Kidney tubule cell (primary cell): ENCODE results near the gene FGF7.
"Not testable (repeated sequence)": the region's sequence is repeated elsewhere in the genome, so short reads cannot be mapped to it uniquely, and the experiment has no call there.

Experiments used
- DNase-seq: peaks from one replicate; pipeline ENCODE4 v3.0.0-alpha.2; 2018; ENCODE audit warnings: low spot score

FGF7 gene

DNA sequence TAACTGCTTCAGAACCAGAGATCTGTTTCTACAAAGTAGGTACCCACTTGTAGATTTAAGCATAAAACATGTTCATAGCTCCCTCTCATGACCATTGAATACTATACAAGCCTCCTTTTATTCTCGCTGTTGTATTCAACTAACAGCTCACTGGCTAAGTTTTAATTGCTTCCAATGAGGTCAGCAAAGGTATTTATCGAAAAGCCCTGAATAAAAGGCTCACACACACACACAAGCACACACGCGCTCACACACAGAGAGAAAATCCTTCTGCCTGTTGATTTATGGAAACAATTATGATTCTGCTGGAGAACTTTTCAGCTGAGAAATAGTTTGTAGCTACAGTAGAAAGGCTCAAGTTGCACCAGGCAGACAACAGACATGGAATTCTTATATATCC lies at the start of gene FGF7:
FGF7 (plus strand) TSS at position 222 of the 400 bp plus-strand sequence. CDS start 1,056 bp downstream, outside the sequence.
- no peak for DNase-seq

GRCh38 chr15:49379996-49380395 lies 43.0 kb upstream of the FGF7 start:
- DNase-seq = no peak

DNA sequence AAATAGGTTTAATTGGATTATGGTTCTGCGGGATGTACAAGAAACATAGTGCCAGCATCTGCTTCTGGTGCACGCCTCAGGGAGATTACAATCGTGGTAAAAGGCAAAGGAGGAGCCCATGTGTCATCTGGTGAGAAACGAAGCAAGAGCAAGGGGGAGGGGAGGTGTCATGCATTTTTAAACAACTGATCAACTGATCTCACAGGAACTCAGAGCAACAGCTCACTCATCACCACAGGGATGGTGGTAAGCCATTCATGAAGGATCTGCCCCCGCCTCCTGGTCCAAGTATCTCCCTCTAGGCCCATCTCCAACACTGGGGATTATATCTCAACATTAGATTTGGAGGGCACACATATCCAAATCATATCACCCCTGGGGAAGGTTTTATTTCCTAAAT lies 42.1 kb upstream of the FGF7 start:
- DNase-seq = no peak

- DNase-seq = no peak
Measured at GRCh38 chr15:49382394-49382793, 40.6 kb upstream of the FGF7 start.

GRCh38 chr15:49383266-49383665 lies 39.8 kb upstream of the FGF7 start:
- DNase-seq = no peak

DNA sequence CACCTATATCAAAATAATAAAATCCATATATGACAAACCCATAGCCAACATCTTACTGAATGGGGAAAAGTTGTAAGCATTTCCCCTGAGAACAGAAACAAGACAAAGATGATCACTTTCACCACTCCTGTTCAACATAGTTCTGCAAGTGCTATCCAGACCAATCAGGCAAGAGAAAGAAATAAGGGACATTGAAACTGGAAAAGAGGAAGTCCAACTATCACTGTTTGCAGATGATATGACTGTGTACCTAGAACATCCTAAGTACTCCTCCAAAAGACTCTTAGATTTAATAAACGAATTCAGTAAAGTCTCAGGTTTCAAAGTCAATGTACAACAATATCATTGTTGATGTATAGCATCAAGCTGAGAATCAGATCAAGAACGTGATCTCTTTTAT lies 35.6 kb upstream of the FGF7 start:
- DNase-seq = no peak

GRCh38 chr15:49402515-49403296 lies 20.3 kb upstream of the FGF7 start:
- DNase-seq = not testable (repeated sequence)

GRCh38 chr15:49406352-49407118 lies 16.5 kb upstream of the FGF7 start:
- no peak for DNase-seq

DNA sequence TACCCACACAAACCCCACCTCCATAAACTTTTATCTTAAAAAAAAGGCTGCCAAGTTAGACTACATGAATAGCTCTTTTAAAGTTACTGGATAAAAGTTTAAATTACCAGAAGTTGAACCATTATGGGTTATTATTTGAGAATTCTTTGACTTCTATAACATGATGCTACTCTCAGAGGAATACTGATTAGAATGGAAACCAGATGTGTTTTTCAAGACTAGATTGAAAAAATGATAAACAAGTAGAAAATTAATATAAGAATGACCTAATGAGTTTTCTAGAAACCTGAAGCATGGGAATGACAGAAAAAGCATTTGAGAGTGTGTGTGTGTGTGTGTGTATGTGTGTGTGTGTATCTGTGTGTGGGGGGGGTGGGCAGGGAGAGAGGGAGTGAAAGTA lies 12.4 kb upstream of the FGF7 start:
- no peak for DNase-seq

GRCh38 chr15:49412797-49413196 lies 10.2 kb upstream of the FGF7 start:
- no peak for DNase-seq

- no peak for DNase-seq
Measured at GRCh38 chr15:49415149-49415548, 7.9 kb upstream of the FGF7 start.

- DNase-seq = peak; percentile 2
Measured at GRCh38 chr15:49415638-49416037, 7.4 kb upstream of the FGF7 start.

GRCh38 chr15:49418811-49419210 lies 4.2 kb upstream of the FGF7 start:
- DNase-seq = peak; percentile 47

DNA sequence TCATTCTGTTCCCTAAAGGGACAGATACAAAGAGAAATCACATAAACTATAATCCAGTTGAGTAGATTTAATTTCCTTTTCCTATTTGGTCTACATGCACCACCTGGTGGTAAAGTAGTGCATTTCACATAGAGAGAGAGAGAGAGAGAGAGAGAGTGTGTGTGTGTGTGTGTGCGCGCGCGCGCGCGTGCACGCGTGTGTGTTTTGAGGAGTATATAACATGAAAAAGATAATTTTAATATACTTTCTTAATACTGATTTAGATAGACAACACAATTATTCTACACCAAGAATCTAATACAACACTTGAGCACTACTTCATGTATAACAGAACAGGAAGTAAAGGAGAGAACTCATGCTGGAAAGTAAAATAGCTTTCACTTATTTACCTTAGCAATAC lies 1.1 kb upstream of the FGF7 start:
- peak; percentile 62 for DNase-seq

DNA sequence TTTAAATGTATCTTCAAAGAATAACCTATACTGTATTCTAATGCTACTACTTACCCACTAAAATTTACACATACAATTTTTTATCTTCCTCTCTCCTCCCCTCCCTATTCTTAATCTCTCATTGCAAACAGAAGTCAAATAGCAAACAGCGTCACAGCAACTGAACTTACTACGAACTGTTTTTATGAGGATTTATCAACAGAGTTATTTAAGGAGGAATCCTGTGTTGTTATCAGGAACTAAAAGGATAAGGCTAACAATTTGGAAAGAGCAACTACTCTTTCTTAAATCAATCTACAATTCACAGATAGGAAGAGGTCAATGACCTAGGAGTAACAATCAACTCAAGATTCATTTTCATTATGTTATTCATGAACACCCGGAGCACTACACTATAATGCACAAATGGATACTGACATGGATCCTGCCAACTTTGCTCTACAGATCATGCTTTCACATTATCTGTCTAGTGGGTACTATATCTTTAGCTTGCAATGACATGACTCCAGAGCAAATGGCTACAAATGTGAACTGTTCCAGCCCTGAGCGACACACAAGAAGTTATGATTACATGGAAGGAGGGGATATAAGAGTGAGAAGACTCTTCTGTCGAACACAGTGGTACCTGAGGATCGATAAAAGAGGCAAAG lies 984 bp downstream of the FGF7 start:
- DNase-seq = no peak

GRCh38 chr15:49424954-49425353 lies 1.9 kb downstream of the FGF7 start:
- DNase-seq = no peak

DNA sequence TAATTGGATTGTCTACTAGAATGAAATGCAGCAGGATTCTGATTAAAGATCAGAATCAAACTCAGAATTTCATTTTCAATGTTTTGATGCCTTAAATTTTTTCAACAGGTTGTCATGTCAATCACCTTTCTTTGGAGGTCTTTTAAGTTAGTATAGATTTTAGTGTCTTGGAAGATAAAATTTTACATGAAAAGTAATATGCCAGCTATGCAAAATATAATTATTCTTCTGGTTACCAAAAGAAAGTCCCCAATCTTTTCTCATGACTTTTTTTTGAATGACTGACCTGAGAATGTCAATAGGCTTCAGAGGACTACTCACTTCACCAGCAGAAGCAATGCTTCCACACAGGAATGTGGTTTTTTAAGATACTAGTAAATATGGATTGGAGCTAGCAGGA lies 4.3 kb downstream of the FGF7 start:
- DNase-seq = no peak

GRCh38 chr15:49428409-49429095 lies 5.5 kb downstream of the FGF7 start:
- DNase-seq = no peak

DNA sequence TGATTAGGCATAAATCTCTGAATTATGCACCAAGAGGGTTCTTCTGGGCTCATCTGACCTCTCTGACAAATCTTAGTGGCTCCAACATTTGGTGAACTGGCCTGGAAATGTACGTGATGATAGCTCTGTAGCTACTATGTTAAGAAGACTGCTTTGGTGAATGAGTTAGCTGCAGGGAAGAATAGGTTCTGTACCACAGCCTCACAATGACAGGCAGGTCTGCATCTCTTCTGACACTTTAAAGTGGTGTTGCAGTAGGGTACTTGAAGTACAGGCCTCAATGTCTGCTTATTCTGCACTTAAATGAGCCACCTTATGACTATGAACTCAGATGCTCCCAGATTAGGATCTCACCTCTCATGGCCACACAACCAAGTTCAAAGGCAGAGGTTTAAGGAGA lies 7.0 kb downstream of the FGF7 start:
- DNase-seq = no peak

GRCh38 chr15:49435174-49435573 lies 12.1 kb downstream of the FGF7 start:
- DNase-seq = no peak

DNA sequence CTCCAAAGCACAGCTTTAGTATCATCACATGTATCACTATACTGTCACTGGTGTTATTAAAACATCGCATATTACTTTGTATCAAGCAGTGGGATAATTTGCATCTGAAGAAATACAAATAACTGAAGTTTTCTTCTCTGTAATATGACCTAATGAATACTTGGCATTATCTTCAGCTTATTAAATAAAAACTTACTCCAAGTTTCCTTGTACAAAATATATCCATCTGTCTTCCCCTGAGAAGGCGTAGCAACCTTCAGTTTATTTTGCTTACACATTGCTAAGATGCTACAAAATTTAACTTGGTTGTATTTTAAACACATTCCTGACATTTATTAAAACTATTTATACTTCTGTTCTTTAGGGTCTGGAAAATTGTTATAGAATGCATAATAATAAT lies 13.7 kb downstream of the FGF7 start:
- DNase-seq = no peak

GRCh38 chr15:49438962-49439631 lies 16.1 kb downstream of the FGF7 start:
- no peak for DNase-seq
